ENCODE results near the gene USH2A.

Gene USH2A

DNA sequence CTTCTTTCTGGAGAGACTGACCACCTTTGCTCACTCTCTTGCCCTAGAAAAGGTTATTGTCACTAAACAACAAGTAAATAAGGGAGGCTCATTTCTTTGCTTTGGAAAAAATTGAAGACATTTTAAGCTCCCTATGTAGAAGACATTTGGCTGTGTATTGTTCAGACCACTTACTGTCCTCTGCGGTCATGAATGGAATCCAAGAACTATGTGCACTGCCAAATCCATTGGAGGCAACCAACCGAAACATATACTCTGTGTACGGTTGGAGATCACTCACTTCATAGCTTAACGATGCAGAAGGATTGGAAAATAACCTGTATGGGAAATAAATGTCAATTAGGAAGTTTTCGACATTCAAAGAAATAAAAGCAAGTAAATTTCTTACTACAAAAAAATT, 523.3 kb downstream of the USH2A start:
- peak in 1 of 2 experiments; percentile 2 for DNase-seq

DNA sequence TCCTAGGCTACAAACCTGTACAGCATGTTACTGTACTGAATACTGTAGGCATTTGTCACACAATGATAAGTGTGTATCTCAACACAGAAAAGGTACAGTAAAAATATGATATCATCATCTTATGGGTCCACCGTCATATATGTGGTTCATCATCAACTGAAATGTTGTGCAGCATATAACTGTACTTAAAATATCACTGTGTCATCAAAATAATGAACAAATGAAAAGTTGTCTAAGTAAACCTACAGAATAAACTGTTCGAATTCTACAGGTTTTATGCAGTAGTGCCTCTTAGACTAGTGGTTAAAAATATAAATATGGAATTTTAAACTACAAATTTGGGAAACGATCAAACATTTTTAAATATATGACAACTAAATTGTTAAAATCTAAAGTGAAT, 527.4 kb downstream of the USH2A start:
- DNase-seq = no peak

DNA sequence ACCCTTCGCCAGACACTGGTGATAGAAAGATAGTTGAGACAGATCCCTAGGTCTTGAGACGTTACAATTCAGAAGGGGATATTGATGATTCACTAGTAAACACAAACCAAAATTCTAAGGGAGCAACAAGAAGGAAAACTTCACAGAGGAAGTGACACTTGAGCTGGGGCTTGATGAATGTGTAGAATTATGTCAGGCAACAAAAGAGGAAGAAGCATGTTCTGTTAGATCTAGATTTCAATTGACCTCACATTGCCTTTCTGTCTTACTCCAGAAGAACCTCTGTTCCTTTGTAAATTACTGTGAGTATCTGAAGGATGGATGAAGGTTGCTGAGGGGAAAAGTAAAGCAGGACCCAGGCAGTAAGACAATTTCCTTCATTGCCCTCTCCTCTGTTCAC, 528.0 kb downstream of the USH2A start:
- DNase-seq = no peak

DNA sequence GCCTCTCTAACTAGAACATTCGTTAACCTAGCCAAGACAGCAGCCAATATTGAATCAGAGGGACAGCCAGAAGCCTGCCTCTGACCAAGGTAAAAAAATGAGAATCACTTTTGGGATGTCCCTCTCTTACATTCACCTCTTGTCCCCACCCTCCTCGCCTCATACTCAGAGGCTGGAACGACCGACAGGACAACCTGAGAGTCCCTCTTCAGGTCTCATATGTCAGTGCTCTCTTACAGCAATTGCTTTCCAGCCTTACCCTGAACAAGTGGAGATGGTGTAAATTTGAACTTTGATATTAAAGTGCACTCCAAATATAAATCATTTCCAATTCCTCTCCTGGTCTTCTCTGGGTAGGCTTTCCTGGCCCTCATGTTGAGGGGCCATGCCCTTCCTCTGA, 528.6 kb downstream of the USH2A start:
- DNase-seq = no peak

DNA sequence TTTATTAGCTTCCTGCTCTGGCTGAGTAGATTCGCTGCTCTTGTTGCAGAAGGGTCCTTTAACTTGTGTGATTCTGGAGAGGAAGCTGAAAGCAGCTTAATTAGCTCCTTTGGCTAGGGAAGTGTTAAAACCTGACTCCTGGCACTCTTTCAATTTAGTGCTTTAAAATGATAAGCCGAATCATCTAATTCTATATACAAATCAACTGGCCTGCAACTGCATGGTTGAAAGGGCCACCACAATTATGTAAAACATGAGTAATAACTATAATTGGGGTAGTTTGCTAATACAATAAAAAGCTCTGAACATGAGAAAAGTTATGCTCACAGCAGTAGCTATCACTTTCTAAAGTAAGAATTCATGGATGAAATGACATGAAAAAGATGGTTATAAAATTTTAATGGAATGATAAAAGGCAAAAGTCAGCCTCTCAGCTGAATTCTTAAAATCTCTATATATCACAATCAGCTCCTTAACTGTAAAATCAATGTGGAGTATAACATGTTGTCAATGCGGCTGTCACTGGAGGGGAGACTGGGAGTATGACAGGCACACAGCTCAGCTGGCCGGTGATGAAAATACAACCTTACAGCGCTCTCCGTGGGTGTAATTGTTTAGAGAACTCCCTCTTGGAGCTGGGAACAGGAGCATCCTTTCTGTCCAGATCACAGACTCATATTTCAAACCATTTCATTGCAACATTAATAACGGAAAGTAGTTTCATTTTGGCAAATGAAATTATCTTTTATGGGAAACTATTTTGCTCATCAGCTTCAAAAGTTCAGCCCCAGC, 531.8 kb downstream of the USH2A start:
- no peak for DNase-seq

DNA sequence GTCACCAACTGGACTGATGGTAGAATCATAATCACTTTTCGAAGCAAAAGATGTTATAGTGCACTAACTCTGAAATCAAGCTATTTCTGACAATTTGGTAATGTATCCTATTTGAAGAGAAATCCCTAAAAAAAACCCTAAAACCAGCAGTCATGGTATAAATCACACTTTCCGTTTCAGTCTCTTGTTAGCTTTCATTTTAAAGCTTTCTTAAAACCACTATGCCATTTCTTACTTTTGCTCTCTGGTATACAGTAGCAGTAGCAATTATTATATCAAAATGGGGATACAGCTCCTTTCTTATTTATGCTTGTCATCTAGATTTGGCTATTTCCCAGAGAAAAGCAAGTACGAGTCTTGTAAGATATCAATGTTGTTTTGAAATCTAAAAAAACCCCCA, 532.8 kb downstream of the USH2A start:
- DNase-seq = no peak

DNA sequence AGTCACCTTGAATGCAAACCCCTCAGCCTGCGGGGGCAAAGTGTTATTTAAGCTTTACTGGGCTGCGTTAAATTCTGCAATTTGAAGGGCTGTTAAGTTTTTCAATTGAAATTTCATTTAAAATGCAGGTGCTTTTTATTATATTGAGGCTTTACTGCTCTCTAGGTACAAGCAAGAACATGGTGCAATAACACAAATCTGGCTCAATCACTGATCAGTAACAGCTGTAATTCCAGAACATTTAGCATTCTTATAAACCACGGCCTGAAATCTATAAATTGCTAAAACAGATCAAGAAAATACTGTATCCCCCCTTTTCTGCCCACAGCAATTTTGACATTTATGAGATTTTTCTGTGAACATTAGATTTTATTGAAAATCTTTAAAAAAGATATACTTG, 533.4 kb downstream of the USH2A start:
- DNase-seq = no peak

DNA sequence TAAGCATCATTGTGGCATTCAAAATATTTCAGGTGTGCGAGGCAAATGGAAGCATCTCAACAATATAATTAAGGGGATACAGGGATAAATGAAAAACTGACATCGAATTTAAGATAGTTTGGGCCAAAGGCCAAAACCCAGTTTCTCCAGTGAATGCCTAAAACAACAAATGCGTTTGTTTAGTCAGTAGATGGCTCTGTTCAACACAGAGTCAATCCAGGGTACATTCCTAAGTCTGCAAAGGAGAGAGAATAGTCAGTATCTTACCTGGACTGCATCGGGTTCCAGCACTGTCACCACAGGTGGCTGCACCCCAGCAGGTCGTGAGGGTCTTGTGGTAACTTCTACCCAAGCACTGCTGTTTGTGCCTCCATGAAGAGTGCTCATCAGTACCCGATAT, 535.1 kb downstream of the USH2A start:
- no peak for DNase-seq

DNA sequence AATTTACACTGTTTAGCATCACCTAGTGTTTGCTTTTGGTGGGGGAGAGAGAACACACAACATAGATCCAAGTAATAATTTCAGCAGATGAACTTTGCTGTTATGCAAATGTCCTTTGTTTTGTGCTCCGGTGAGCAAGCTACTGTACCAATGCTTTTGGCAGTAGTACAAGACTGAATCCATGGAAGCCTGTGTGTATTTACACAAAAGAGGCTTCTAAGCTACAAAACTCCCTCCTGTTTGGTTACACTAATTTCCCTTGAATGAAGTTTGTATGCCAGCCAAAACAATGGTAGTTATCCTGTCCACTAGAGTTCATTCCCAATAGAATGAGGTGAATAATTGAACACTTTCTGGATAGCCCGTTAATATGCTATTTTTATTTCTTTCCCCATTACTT, 535.6 kb downstream of the USH2A start:
- no peak for DNase-seq

DNA sequence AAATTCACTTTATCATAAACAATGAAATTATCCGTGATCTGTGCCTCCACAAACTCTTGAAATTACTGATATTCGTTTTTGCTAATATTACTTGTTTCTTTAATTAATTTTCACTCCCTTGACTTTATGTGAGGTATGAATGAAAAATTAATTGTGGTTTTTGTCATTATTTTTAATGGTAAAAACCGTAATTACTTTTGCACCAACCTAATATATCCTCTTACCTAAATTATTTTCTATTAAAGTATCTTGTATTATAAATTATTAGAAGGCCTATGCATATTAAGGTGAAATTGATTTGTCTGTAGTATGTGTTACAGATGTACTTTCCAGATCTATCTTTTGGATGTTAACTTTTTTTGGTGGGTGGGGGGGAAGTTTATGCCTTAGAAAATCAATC, 540.2 kb downstream of the USH2A start:
- no peak for DNase-seq

DNA sequence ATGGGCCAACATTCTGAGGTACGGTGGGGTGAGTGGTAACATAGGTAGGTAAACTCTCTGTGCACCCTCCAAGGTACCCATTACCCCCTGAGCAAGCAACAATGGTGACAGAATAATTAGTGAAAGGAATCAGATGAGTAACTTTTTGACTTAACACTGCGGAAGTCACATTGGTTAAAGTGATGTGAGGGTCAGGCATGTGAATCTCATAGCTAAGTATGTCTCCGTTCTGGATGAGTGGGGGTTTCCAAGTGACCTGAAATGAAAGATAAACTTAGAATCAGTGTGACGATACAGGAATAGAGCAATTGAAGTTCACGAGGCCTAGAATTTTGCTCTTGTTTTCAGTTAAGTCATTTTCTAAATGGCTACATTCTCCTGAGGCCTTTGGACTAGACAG, 544.4 kb downstream of the USH2A start:
- DNase-seq = no peak

DNA sequence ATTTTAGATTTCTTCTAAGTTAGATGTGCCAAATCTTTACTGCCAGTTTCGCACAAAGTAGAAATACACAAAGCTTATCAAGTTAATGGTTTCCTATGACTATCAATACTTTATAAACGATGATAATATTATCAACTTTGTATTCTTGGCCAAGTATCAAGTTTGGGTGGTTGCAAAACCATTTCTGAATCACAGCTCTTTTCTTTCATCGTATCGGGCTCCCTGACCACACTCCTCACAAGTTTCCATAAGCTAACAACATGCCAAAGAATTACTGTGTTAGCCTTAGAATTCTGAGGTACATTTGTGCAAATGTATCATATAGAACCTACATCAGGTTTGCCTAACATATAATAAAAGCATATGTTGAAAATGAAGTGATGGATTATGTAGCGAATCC, 545.1 kb downstream of the USH2A start:
- DNase-seq = no peak

DNA sequence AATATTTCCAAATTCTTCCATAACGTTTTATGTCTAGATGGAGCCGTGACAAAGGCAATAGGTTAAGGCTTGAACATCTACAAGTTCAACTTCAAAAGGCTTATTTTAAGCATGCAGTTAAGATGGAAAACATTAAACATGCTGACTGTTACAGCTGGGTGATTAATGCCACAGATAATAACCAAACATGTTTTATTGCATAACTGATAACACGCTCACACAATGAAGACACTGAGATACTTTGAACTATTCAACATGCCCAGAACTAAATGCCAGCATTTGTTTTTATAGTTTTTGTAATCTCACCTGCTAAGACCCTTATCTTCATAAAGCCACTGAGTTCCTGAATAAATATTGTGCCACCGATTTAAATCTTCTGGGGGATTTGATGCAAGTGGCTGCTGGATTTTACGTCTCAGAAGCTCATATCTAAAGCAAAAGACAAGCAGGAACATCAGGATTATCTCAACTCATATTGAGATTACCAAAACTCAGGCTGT, 545.7 kb downstream of the USH2A start:
- no peak for DNase-seq

DNA sequence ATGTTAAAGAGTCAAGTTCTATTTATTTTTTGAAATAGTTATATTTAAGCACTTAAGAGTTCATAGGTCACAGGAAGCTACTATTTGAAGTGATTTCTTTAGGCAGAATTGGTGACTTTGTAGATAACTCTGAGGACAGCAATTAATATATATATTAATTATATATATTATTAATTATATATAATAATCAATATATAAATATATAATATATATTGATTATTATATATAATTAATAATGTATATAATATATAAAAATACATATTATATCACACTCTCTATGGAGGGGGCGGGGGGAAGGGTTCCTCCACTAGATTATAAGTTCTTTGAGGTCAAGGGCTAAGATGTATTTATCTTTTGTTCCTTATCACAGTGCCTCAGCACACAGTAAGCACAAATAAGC, 547.5 kb downstream of the USH2A start:
- no peak for DNase-seq

DNA sequence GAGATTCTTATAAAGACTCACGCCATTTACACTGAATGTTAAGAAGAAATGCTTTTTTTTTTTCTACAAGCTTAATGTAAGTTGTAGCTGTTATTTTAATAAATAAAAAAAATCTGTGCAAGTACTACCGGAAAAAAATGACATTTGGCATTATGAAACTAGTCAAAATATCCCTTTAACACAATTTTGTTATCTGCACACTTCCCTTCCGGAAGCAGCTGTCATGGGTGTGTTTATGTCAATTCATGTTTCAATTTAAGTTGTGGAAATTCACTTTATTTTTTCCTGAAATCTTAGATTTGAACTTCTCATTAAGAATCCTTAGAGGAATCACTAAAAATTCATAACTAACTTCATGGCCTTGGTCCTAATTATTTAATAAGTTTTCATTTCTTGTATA, 548.0 kb downstream of the USH2A start:
- no peak for DNase-seq

DNA sequence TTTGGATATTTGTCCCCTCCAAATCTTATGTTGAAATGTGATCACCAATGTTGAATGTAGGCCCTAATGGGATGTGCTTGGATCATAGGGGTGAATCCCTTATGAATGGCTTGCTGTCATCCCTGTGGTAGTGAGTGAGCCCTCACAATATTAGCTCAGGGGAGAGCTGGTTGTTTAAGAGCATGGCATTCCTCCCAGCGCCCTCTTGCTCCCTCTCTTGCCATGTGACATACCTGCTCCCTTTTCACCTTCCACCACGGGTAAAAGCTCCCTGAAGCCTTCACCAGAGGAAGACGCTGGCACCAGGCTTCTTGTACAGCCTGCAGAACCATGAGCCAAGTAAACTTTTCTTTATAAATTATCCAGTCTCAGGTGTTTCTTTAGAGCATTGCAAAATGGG, 550.6 kb downstream of the USH2A start:
- DNase-seq = no peak

DNA sequence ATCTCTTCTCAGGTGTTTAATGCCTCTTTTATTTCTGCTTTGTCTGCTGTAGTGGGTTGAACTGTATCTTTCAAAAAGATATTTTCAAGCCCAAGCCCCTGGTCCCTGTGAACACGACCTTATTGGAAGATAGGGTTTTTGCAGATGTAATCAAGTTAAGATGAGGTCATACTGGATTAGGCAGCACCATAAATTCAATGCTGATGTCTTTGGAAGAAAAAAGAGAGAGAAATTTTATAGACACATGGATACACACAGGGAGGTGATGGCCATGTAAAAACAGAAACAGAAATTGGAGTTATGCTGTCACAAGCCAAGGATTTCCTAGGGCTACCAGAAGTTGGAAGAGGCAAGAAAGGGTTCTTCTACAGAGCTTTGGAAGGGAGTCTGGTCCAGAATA, 554.7 kb downstream of the USH2A start:
- DNase-seq = no peak

DNA sequence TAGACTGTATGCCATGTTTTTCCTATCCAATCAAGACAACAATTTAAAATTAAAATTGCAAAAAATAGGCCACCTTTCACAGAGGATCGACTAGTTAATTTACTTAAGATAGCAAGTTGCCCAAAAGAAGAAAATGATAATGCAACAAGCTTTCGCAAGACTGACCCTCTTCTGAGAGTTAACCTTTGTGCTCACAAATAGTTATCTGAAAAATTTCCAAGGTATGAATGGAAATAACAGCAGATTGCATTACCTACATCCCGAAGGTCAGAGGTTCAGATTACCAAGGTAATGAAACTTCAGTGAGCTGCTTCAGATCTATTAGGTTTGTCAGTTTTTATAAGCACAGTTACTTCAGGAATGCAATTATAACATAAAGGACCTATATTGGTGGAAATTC, 558.2 kb downstream of the USH2A start:
- no peak for DNase-seq

DNA sequence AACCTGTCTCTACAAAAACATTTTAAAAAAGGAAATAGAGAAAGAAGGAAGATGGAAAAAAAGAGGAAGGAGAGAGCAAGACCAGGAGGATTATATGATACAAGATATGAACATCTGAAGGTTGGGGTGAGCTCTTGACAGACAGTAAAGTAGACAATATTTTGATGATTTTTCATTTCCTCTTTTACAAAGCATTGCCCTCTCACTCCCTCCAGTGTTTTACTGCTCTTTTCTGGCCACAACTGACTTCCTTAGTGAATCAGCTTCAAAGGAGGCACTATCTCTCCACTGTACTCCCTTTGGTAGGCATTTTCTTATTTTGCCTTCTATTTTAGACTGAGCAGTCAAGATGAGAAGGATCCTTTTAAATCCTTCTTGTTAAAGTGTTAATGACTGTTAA, 559.5 kb downstream of the USH2A start:
- DNase-seq = no peak

DNA sequence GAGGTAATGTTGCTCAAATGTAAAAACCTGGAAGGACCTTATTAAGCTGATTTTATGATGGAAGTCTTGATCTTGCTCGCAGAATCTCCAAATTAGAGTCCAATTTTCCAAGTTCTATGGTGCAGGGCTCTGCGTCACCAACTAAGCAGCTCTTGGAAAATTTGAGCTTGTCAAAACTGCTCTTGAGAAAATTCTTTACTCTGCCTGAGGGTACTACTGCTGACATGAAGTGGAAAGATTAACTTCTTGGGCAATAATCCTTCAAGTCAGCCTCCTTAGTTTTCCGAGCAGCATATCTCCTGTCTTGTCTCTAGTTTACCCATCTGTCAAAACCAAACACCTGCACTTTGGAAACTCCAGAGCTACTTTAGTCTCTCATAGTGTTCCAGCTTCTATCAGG, 562.4 kb downstream of the USH2A start:
- DNase-seq = no peak

DNA sequence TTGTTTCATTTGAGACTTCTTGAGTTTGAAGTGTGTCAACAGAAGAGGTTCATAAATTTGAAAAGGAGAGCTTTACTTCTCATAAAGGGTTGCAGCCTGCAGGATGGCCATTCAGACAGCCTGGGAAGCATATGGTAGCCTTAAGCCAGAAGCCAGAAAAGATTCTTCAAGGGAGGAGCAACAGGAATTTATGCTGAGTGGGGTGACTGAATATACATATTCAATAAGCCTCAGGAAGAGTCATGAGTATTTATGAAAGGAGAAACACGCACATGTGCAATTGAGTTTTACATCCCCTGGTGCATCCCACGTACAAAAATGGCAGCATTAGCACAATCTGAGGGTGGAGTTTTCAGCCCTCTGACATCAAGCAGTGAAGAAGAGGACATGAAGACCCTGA, 565.9 kb downstream of the USH2A start:
- DNase-seq = no peak

DNA sequence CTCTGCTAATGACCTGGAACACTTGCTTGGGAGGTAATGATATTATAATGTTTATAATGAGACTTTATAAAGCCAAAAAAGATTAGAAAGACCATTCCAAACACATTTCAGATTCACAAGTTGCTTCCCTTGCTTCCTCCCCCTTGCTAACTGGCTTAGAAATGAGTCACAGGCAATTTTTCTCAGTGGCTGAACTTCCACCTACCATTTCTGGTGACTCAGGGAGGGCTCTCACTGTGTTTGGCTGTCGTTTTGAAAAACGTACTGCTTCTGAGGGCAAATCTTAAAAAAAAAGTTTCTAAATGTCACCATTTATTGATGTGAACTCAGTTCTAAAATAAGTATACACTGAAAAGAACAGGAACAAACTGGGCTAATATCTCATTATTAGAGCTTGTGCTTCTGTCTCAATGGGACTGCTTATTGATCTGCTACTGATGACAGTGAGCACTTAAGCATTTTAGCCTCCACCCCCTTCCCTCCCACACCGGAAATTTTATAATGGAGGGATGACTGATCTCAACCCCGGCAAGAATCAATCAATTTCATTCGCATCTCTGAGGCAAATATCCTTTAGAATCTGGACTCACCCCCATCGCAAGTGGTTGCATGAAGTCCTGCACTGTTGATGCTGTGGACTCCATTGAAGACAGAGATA, 577.9 kb downstream of the USH2A start:
- DNase-seq = no peak

DNA sequence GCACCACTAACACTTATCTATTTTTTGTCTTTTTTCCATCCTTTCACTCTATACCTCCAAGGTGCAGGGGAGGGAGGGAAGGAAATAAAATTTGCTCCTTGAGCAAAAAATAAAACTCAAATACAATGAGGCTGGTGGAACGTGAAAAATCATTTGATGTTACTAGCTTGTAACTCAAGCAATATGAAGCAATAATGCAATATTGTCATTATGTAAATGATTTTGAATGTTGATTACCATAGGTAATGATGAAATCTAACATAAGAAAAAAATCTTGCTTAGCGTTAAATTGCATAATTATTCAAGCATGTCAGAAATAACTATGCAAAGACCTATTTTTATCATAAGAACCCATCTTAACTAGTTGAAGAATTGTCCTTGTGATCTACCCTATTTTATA, 578.5 kb downstream of the USH2A start:
- DNase-seq = no peak

DNA sequence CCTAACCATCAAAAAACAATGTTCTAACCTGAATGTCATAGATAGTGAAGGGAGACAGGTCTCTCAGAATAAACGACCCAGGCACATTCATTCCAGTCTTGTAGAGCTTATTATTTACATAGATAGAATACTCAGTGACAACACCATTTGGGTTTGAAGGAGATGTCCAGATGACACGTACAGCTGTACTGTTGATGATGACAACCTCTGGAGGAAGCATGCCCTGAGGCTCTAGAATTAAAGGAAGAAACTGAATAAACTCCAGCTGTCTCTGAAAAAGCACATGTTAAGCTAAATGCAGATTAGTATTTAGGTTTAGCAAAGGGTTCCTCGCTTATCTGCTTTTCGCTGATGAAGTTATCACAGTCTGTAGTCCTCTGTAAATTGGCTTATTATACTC, 579.0 kb downstream of the USH2A start:
- no peak for DNase-seq

DNA sequence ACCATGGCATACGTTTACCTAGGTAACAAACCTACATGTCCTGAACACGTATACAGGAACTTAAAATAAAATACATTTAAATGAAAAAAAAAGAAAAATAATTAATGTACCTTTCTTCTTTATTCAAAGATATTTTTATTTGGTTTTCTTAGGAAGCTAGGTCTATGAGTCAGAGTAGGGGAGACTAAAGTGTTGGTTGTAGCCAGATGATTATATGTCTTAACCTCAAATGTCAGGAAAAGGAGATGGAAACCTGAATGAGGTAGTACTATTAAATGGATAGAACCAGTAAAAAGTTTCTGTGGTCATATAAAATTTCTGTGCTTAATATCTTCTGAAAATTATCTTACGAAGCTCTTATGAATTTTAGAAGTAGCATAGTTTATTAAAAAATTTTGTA, 580.3 kb downstream of the USH2A start:
- no peak for DNase-seq
